AG09309 (cell line): ENCODE measurements around the gene PEX19.

ENCODE experiments used
- DNase-seq: peaks from one replicate; pipeline ENCODE4 v3.0.0-alpha.2; 2010; ENCODE audit warnings: low read depth
- H3K4me3 ChIP-seq: 2 replicates; pipeline ENCODE4 v1.5.1; 2011; ENCODE audit warnings: mild to moderate bottlenecking, low read depth, low read length, moderate library complexity; ENCODE audit not compliant: control insufficient read depth
- TF ChIP-seq, protein P1 (sequence below): IDR thresholded peaks from 2 replicates; pipeline ENCODE4 v1.5.1; 2011; ENCODE audit warnings: mild to moderate bottlenecking, low read depth, low read length, inconsistent platforms; ENCODE audit not compliant: insufficient read depth, control insufficient read depth; ENCODE audit errors: missing control alignments

PEX19 gene

DNA sequence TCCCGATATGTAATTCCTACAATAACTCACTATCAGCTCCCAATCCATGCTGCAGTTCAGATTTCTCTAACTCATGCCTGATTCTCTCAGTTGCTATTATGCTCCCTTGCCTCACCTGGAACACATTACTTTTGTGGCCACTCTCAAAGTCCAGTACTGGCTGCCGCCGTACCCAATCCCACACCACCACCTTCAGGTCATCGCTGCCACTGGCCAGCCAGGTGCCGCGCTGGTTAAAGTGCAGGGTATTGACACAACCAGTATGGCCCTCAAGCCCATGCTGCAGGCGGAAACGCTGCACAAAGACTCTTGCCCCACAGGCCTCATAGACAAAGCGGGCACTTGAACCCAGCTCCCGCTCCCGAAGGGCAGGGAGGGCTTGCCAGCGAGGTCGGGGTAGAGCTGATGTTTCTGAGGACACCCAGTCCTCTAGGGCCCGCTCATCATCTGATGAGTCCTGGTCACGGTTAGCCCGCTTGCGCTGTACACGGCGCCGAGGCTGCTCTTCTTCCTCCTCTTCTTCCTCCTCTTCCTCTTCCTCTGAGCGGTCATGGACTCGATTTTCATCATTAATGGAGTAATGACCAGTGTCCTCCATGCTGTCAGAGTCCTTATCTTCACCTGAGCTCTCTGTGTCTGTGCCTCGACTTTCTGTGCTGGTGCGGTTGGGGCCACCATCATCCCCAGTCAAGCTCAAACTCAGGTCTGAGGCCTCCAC, 45.2 kb downstream of the PEX19 start:
- TF ChIP-seq, protein P1, sequence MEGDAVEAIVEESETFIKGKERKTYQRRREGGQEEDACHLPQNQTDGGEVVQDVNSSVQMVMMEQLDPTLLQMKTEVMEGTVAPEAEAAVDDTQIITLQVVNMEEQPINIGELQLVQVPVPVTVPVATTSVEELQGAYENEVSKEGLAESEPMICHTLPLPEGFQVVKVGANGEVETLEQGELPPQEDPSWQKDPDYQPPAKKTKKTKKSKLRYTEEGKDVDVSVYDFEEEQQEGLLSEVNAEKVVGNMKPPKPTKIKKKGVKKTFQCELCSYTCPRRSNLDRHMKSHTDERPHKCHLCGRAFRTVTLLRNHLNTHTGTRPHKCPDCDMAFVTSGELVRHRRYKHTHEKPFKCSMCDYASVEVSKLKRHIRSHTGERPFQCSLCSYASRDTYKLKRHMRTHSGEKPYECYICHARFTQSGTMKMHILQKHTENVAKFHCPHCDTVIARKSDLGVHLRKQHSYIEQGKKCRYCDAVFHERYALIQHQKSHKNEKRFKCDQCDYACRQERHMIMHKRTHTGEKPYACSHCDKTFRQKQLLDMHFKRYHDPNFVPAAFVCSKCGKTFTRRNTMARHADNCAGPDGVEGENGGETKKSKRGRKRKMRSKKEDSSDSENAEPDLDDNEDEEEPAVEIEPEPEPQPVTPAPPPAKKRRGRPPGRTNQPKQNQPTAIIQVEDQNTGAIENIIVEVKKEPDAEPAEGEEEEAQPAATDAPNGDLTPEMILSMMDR, result no peak
- no peak overlapping the region for H3K4me3 ChIP-seq
- DNase-seq, result no peak

DNA sequence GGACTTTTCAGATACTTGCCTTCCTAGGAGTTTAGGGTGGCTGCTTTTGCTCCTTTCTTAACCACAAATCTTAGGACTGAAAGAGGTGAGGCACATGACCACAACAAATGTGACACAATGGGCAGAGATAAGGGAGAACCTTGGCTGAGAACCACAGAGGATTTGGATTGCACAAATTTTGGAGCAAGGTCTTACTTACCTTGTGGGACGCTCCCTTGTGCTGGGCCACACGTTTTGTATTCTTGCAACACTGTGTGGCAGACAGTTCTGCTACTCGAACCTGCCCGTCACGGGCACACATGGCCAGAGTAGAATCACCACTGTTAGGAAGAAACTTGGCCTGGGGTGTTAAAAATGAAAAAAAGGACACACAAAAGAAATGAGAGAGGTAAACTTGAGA, 46.5 kb downstream of the PEX19 start:
- TF ChIP-seq, protein P1, result no peak
- no peak for DNase-seq
- H3K4me3 ChIP-seq, result no peak overlapping the region

DNA sequence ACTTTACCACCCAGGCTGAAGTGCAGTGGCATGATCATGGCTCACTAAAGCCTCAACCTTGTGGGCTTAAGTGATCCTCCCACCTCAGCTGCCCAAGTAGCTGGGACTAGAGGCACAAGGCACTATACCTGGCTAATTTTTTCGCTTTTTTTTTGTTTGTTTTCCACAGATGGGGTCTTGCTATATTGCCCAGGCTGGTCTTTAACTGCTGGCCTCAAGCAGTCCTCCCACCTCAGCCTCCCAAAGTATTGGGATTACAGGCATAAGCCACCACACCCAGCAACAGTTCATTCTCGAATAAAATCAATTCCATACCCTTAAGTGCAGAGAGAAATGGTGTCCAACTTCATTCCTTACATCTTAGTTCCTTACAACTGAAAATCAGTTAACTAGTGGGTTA, 47.4 kb downstream of the PEX19 start:
- no peak overlapping the region for H3K4me3 ChIP-seq
- TF ChIP-seq, protein P1, result no peak
- no peak for DNase-seq

DNA sequence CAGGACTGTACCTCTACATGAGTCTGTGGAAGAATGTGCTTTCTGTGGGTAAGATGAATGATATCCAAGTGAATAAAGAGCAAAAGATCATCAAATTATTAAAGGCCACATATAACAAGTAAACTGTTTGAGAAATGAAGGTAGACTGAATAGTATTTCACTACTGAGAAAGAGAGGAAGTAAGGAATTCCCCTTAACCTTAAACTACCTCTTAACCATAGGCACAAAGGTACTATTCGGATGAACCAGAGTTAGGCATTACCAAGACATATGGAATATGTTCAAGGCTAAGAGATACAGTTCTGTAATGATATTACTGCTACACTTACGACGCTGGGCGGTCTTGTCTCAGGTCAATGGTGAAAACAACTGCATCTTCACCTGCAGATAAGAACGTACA, 48.1 kb downstream of the PEX19 start:
- no peak for DNase-seq
- no peak overlapping the region for H3K4me3 ChIP-seq
- TF ChIP-seq, protein P1, result no peak

DNA sequence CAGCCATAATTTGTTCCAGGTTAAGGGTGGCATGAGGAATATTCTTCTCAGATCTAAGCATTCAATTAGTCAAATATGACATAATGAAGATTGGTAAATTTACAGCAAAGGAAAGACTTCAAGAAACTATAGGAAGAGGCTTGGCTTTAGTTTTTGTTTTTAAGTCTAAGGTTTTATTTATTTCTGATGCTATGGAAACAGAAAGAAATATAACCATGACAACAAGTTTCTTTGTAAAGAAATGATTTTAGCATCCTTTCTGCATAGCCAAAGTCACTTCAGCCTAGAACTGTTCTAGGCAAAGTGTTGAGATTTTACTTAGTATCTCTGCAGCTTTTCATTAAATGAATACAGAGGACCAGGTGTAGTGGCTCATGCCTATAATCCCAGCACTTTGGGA, 52.0 kb downstream of the PEX19 start:
- no peak for DNase-seq
- no peak overlapping the region for H3K4me3 ChIP-seq
- TF ChIP-seq, protein P1, result no peak

DNA sequence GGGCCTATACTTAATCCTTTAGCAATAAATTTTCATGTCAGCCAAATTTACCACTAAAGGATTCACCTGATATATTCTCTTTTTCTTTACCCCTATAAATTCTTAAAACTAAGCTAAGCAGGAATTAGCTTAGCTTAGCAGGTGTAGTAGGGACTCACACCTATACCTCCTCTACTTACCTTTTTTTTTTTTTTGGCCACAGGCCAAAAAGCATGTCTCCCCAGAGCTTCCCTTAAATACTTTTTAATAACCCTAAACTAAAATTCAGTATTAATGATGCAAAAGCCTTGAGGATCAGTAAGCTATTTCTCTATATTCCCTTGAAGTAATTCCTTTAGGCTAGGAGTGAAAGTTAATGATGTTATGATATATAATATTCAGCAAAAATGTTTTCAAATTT, 56.5 kb downstream of the PEX19 start:
- TF ChIP-seq, protein P1, result no peak
- DNase-seq, result no peak
- no peak overlapping the region for H3K4me3 ChIP-seq
